Psoas muscle (tissue), 8 donors: Measurements from ENCODE around the gene GPR35. TPM values are rescaled to one million over a fixed set of nuclear protein-coding genes. Genes with fewer than 3 reads are reported as not detected.
A peak's percentile ranks its signal among the peaks of the same experiment; 100 is the strongest.

Source experiments
- ATAC-seq, 4 donors: fragments of 200-7000 bp; cut with Tn5 transposase; one replicate each; pipeline ENCODE4 v1.9.1; 2020; ENCODE audit warnings: moderate library complexity in 3 of 4, mild to moderate bottlenecking in 2 of 4
- DNase-seq, 2 donors: peaks; one replicate each; pipeline ENCODE4 v3.0.0-alpha.2; 2020
- H3K27ac ChIP-seq: fragments of 200-600 bp; one replicate; pipeline ENCODE4 v1.8.0; 2022
- H3K27me3 ChIP-seq, 3 donors: fragments of 200-600 bp in 1 of 3; one replicate each; pipeline versions ENCODE4 v1.6.1 to v1.8.0; 2013 to 2022; ENCODE audit warnings: low read length in 2 of 3, mild to moderate bottlenecking in 2 of 3, moderate library complexity in 1 of 3; ENCODE audit not compliant: insufficient read depth in 3 of 3
- H3K36me3 ChIP-seq, 2 donors: fragments of 200-600 bp in 1 of 2; one replicate each; pipeline versions ENCODE4 v1.6.1 to v1.8.0; 2013 to 2022; ENCODE audit warnings: low read depth in 1 of 2, mild to moderate bottlenecking in 1 of 2, moderate library complexity in 1 of 2; ENCODE audit not compliant: insufficient read depth in 1 of 2
- H3K4me1 ChIP-seq: fragments of 200-600 bp; one replicate; pipeline ENCODE4 v1.8.0; 2022
- H3K4me3 ChIP-seq: fragments of 200-600 bp; one replicate; pipeline ENCODE4 v1.8.0; 2022; ENCODE audit warnings: mild to moderate bottlenecking
- H3K9me3 ChIP-seq: fragments of 200-600 bp; one replicate; pipeline ENCODE4 v1.8.0; 2022
- WGBS, 3 donors: extraction: QIAGEN DNeasy Blood & Tissue Kit; methylation state at CpG; one replicate each; pipeline versions ENCODE4 v1.1.6 to v1.1.7; 2013; 5-methylcytosine and 5-hydroxymethylcytosine counted together
- intact Hi-C, 2 donors: fragments of 100-400 bp; cut with DNase I; formaldehyde crosslinking; loops; one replicate each; pipeline versions ENCODE4 v1.11.0 to v1.14.2; 2022
- polyA plus RNA-seq, 3 donors: library from polyadenylated mRNA; stranded (reverse); fragments of 200-250 nt; gene quantifications; one replicate each; pipeline ENCODE4 v1.2.3, GENCODE V29; 2013
- total RNA-seq, 4 donors: library from RNA; stranded (reverse); fragmentation: NEBNext Ultra II Directional in 2 of 4; extraction: Animal tissue kit (Norgen Biotek cat#: 25700) in 2 of 4; gene quantifications; one replicate each; pipeline versions ENCODE4 v1.2.1 to v1.2.4, GENCODE V29; 2021 to 2023
- TF ChIP-seq, protein P1 (sequence below): fragments of 200-600 bp; IDR thresholded peaks from one replicate; pipeline ENCODE4 v1.8.0; 2022; ENCODE audit warnings: antibody characterized with exemption
- donor health status: healthy with polysubstance abuse.
- donor health status: DM: no; HTN: no; CAD: no; lungs with moderate emphysema.
- donor health status: Bipolar disorder and iron deficiency.
- donor health status: healthy.
- donor health status: DM: yes; HTN: yes; CAD: no.
- donor health status: DM: no; HTN: no; CAD: no.
- donor health status: DM: no; HTN: no; CAD: no.
- donor health status: DM: yes; HTN: yes; CAD: no.

Gene GPR35
- total and polyA plus RNA-seq, 7 donors = 0.30 to 0.92 (median 0.58) TPM

DNA sequence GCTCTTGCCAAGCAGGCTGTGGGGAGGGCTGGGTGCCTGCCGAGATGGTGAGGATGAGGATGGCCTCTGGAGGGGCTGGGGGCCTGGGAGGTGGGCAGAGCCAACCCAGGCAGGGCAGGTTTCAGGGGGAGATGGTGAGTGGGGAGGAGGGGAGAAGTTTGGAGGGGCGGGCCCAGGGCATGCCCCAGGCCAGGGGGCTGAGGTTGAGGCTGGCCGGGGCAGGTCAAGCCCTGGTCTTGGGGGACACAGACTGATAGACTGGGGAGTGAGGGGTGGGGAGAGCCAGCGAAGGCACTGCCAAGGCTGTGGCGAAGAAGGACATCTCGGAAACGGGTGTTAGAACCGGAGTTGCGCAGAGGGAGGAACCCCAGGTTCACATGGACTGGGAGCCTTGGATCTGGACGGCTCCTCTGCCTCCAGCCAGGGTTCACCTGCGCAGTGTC is 26.1 kb upstream of the GPR35 start:
- peak; percentile 6 to 43 for DNase-seq
- Histone ChIP-seq H3K27ac (no peak overlapping the region), H3K4me1 (peaks cover 10% of the 10 kb centered on the region), H3K36me3 (peaks cover 0 to 33% of the 10 kb centered on the region in 2 donors), H3K27me3 (no peaks in the 10 kb centered on the region), H3K9me3 (no peaks in the 10 kb centered on the region), H3K4me3 (no peak overlapping the region)
- WGBS, 3 donors = 91 to 93% (median 92%) methylated on average over 8 to 11 of the region's 11 CpGs
- intact Hi-C loops = no loop called here
- TF ChIP-seq, protein P1, sequence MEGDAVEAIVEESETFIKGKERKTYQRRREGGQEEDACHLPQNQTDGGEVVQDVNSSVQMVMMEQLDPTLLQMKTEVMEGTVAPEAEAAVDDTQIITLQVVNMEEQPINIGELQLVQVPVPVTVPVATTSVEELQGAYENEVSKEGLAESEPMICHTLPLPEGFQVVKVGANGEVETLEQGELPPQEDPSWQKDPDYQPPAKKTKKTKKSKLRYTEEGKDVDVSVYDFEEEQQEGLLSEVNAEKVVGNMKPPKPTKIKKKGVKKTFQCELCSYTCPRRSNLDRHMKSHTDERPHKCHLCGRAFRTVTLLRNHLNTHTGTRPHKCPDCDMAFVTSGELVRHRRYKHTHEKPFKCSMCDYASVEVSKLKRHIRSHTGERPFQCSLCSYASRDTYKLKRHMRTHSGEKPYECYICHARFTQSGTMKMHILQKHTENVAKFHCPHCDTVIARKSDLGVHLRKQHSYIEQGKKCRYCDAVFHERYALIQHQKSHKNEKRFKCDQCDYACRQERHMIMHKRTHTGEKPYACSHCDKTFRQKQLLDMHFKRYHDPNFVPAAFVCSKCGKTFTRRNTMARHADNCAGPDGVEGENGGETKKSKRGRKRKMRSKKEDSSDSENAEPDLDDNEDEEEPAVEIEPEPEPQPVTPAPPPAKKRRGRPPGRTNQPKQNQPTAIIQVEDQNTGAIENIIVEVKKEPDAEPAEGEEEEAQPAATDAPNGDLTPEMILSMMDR = no peak
- ATAC-seq = no peak

DNA sequence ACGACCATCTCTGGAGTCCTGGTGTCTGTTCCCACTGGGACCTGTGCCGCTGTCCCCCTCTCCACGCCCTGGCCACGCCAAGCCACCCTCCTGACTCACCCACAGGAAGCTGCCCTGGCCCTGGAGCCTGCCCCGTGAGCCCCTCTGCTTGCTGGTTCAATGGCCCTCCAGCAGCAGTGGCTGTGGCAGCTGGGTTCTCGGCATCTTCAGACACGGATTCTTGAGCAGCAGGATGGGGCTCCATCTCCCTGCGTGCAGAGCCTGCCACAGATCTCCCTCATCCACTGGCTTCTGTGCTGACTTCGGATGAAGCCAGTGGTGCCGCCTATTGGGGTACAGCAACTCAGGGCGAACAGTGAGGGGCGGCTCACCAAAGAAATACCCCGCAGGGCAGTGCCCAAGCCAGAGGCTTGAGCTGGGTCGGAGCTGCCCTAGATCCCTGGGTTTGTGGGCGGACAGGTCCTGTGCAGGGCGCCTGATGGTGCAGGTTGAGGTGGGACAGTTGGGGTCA is 24.8 kb upstream of the GPR35 start:
- DNase-seq (peak; percentile 12 to 30), ATAC-seq (no peak)
- Histone ChIP-seq H3K4me1 (peaks cover 9% of the 10 kb centered on the region), H3K36me3 (peaks cover 0 to 30% of the 10 kb centered on the region in 2 donors), H3K27ac (no peak overlapping the region), H3K9me3 (no peaks in the 10 kb centered on the region), H3K4me3 (no peak overlapping the region), H3K27me3 (no peaks in the 10 kb centered on the region)
- 90 to 93% (median 91%) methylated on average over 15 to 16 of the region's 16 CpGs for WGBS, 3 donors
- intact Hi-C loops = no loop called here
- TF ChIP-seq, protein P1 = no peak

DNA sequence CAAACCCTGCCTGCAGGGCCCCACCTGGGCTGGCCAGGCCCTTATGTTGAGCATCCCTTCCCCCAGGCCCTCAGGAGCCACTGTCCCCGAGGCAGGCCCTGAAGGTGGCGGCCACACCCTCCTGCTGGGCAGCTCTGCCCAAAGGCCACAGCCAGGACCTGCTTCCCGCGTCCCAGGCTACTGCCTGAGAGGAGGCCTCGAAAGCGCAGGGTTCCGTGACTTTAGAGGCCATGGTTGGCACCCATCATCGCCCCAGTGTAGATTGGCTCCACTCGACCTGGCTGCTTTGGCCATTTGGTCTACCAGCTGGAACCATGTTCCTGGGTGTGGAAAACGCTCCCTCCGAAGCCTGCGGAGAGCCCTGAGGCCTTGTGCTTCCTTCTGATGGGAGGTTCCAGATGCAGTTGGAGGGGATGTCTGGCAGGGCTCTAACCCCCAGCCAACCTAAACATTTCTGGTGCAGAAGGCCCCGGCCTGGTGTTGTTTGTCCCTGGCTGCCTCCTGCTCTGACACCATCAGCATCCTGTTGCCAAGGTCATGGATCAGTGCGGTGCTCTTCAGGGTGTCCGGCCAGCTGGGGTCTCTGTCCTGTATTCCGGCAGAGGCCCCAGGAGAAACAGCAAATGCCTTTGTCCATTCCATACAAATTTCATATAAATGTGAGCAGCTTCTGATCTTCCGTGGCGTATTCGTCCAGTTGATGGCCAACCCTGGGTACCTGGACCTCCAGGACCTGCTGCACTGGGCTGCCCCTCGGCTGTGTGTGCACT is 24.0 kb upstream of the GPR35 start:
- Histone ChIP-seq H3K9me3 (no peaks in the 10 kb centered on the region), H3K36me3 (peaks cover 0 to 28% of the 10 kb centered on the region in 2 donors), H3K27me3 (no peaks in the 10 kb centered on the region), H3K27ac (no peak overlapping the region), H3K4me3 (no peak overlapping the region), H3K4me1 (peaks cover 3% of the 10 kb centered on the region)
- TF ChIP-seq, protein P1 = no peak
- WGBS, 3 donors = 79 to 86% (median 83%) methylated on average over 20 of the region's 20 CpGs
- intact Hi-C loops = no loop called here
- DNase-seq (peak; percentile 4 to 43), ATAC-seq (no peak)

DNA sequence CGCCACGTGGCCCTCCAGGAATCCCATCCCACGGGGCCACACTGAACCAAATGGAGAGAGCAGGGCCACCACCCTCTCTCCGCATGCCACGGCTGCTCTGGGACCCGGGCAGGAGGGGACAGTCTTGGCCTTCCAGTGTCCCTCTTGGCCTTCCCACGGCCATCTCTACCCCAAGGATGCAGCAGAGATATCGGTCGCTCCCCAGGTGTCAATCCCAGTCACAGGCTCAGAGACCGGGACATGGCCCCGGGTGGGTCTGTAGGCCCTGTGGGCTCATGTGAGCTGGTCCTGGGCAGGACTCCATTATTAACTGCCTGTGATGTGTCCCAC is 23.5 kb upstream of the GPR35 start:
- ATAC-seq (no peak), DNase-seq (peak; percentile 4 to 36)
- 92 to 94% (median 92%) methylated on average over 11 of the region's 11 CpGs for WGBS, 3 donors
- Histone ChIP-seq H3K9me3 (no peaks in the 10 kb centered on the region), H3K27ac (no peak overlapping the region), H3K4me1 (no peaks in the 10 kb centered on the region), H3K27me3 (no peaks in the 10 kb centered on the region), H3K36me3 (peaks cover 0 to 28% of the 10 kb centered on the region in 2 donors), H3K4me3 (no peak overlapping the region)
- intact Hi-C loops = no loop called here
- TF ChIP-seq, protein P1 = no peak
